Choroid plexus epithelial cell (primary cell): Measurements from ENCODE around the gene OARD1.
A peak's percentile ranks its signal among the peaks of the same experiment; 100 is the strongest.

ENCODE experiments used
- DNase-seq: peaks from one replicate; pipeline ENCODE4 v3.0.0-alpha.2; 2010; ENCODE audit warnings: low read depth
- H3K4me3 ChIP-seq: 2 replicates; pipeline ENCODE4 v1.5.1; 2011; ENCODE audit warnings: low read depth, mild to moderate bottlenecking, control low read depth, low read length, moderate library complexity
- TF ChIP-seq, protein P1 (sequence below): conservative IDR thresholded peaks from 2 replicates; pipeline ENCODE4 v1.5.1; 2011; ENCODE audit warnings: low read depth, mild to moderate bottlenecking, control low read depth, inconsistent platforms, low read length, moderate library complexity

Gene OARD1

GRCh38 chr6:41065550-41066026 is 6.6 kb downstream of the OARD1 start:
- no peak overlapping the region for H3K4me3 ChIP-seq
- DNase-seq, result no peak
- TF ChIP-seq, protein P1, sequence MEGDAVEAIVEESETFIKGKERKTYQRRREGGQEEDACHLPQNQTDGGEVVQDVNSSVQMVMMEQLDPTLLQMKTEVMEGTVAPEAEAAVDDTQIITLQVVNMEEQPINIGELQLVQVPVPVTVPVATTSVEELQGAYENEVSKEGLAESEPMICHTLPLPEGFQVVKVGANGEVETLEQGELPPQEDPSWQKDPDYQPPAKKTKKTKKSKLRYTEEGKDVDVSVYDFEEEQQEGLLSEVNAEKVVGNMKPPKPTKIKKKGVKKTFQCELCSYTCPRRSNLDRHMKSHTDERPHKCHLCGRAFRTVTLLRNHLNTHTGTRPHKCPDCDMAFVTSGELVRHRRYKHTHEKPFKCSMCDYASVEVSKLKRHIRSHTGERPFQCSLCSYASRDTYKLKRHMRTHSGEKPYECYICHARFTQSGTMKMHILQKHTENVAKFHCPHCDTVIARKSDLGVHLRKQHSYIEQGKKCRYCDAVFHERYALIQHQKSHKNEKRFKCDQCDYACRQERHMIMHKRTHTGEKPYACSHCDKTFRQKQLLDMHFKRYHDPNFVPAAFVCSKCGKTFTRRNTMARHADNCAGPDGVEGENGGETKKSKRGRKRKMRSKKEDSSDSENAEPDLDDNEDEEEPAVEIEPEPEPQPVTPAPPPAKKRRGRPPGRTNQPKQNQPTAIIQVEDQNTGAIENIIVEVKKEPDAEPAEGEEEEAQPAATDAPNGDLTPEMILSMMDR, result no peak

- no peak for DNase-seq
- TF ChIP-seq, protein P1, result no peak
- H3K4me3 ChIP-seq, result no peak overlapping the region
Measured at GRCh38 chr6:41064841-41065240, 7.3 kb downstream of the OARD1 start.

DNA sequence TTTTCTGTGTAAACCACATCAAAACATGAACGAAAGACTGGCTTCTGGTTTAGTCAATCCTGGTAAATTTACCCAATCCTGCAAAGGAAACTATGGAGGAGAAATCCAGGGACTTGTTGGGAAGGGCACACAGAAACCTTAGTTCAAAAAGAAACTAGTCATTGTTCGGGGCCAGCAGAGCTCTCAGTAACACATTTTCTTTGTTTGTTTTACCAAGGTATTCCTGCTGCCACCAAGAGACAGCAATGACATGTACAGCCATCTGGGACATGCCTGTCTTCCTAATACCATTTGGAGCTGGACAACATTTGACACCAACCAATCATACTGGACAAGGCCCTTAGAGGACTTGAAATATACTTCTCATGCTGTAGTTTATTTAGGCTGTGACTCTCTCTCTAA is 8.3 kb downstream of the OARD1 start:
- TF ChIP-seq, protein P1, result no peak
- no peak overlapping the region for H3K4me3 ChIP-seq
- DNase-seq, result no peak

- DNase-seq, result no peak
- no peak overlapping the region for H3K4me3 ChIP-seq
- TF ChIP-seq, protein P1, result no peak
Measured at GRCh38 chr6:41062056-41062455, 10.1 kb downstream of the OARD1 start.

DNA sequence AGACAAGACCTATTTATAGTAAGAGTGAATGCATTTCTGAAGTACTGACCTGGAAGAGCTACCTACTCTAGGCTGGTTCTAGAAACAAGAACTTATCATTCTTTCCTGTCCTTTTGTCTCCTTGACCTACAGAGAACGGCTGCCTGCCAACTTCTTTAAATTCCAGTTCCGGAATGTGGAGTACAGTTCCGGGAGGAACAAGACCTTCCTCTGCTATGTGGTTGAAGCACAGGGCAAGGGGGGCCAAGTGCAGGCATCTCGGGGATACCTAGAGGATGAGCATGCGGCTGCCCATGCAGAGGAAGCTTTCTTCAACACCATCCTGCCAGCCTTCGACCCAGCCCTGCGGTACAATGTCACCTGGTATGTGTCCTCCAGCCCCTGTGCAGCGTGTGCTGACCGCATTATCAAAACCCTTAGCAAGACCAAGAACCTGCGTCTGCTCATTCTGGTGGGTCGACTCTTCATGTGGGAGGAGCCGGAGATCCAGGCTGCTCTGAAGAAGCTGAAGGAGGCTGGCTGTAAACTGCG is 10.9 kb downstream of the OARD1 start:
- H3K4me3 ChIP-seq, result no peak overlapping the region
- DNase-seq, result no peak
- TF ChIP-seq, protein P1, result no peak

DNA sequence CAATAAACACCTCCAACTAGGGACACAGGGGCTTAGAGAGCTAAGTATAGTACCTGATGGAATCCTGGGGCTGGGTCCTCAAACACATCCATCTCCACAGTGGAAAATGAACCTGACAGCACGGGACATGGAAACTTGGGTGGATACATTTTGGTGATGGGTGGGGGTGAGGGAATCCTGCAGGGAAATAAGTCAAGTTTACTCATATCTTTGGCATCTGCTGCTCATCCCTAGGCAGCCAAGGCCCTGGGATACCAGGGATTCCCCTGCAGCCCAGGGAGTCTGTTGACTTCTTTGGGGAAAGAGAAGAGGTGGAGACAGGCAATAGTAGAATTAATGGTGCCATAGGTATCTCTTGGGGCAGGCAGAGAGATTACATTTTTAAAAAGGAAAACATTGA is 12.6 kb downstream of the OARD1 start:
- no peak overlapping the region for H3K4me3 ChIP-seq
- peak; percentile 47 for DNase-seq
- TF ChIP-seq, protein P1, result no peak

GRCh38 chr6:41058783-41059181 is 13.4 kb downstream of the OARD1 start:
- H3K4me3 ChIP-seq, result no peak overlapping the region
- TF ChIP-seq, protein P1, result no peak
- no peak for DNase-seq
